Measurements from ENCODE around the gene PPFIA1. TPM values are rescaled to one million over a fixed set of nuclear protein-coding genes. Genes with fewer than 3 reads are reported as not detected.

PPFIA1 gene
- total RNA-seq, 6 donors from 2014 or later: 53.7 to 164 (median 83.3) TPM

- Histone ChIP-seq H3K4me3 (no peak overlapping the region), H3K27ac (no peak overlapping the region), H3K4me1 (no peaks in the 10 kb centered on the region), H3K27me3 (no peaks in the 10 kb centered on the region), H3K9me3 (no peaks in the 10 kb centered on the region), H3K36me3 (peaks cover 15 to 97% (median 78%) of the 10 kb centered on the region in 4 donors)
- 85 to 86% methylated on average over 11 to 15 of the region's 15 CpGs for WGBS, 2 donors
- DNase-seq (no peak), ATAC-seq (ENCODE audit: low FRiP score in 2 of 2) (no peak)
- TF ChIP-seq EP300 (IDR thresholded peaks at IDR 0.05) (no peak), POLR2A (IDR thresholded peaks at IDR 0.05) (no peak), POLR2AphosphoS5 (IDR thresholded peaks at IDR 0.05) (no peak)
- TF ChIP-seq, protein P1, sequence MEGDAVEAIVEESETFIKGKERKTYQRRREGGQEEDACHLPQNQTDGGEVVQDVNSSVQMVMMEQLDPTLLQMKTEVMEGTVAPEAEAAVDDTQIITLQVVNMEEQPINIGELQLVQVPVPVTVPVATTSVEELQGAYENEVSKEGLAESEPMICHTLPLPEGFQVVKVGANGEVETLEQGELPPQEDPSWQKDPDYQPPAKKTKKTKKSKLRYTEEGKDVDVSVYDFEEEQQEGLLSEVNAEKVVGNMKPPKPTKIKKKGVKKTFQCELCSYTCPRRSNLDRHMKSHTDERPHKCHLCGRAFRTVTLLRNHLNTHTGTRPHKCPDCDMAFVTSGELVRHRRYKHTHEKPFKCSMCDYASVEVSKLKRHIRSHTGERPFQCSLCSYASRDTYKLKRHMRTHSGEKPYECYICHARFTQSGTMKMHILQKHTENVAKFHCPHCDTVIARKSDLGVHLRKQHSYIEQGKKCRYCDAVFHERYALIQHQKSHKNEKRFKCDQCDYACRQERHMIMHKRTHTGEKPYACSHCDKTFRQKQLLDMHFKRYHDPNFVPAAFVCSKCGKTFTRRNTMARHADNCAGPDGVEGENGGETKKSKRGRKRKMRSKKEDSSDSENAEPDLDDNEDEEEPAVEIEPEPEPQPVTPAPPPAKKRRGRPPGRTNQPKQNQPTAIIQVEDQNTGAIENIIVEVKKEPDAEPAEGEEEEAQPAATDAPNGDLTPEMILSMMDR (IDR thresholded peaks at IDR 0.05): no peak
These were observed 162.1 kb downstream of the PPFIA1 start for GRCh38 chr11:70432580-70432979.

- DNase-seq: no peak
These were observed 162.5 kb downstream of the PPFIA1 start for GRCh38 chr11:70433038-70433437.

GRCh38 chr11:70433526-70433925 is 163.0 kb downstream of the PPFIA1 start:
- no peaks in the 10 kb centered on the region for H3K27me3 ChIP-seq
- ATAC-seq (ENCODE audit: low FRiP score in 2 of 2): no peak
- WGBS, 2 donors: 92 to 96% methylated on average over 12 to 13 of the region's 13 CpGs
- no peaks in the 10 kb centered on the region for H3K9me3 ChIP-seq
- no peaks in the 10 kb centered on the region for H3K4me1 ChIP-seq
- no peak for DNase-seq
- TF ChIP-seq POLR2AphosphoS5 (IDR thresholded peaks at IDR 0.05): no peak
- TF ChIP-seq, protein P1 (IDR thresholded peaks at IDR 0.05): no peak
- TF ChIP-seq EP300 (IDR thresholded peaks at IDR 0.05): no peak
- no peak for TF ChIP-seq POLR2A (IDR thresholded peaks at IDR 0.05)
- H3K27ac ChIP-seq: no peak overlapping the region
- H3K36me3 ChIP-seq: peaks cover 15 to 98% (median 79%) of the 10 kb centered on the region in 4 donors
- H3K4me3 ChIP-seq: no peak overlapping the region

More at GRCh38 chr11:70433038-70433437, 162.5 kb downstream of the PPFIA1 start:
- Histone ChIP-seq H3K27me3 (no peaks in the 10 kb centered on the region), H3K36me3 (peaks cover 15 to 99% (median 77%) of the 10 kb centered on the region in 4 donors), H3K27ac (no peak overlapping the region), H3K9me3 (no peaks in the 10 kb centered on the region), H3K4me3 (no peak overlapping the region), H3K4me1 (no peaks in the 10 kb centered on the region)
- no peak for ATAC-seq (ENCODE audit: low FRiP score in 2 of 2)
- 92 to 97% methylated on average over 18 to 20 of the region's 20 CpGs for WGBS, 2 donors
- TF ChIP-seq POLR2AphosphoS5 (IDR thresholded peaks at IDR 0.05) (no peak), EP300 (IDR thresholded peaks at IDR 0.05) (no peak), POLR2A (IDR thresholded peaks at IDR 0.05) (no peak)
- TF ChIP-seq, protein P1 (IDR thresholded peaks at IDR 0.05): no peak

Small RNA genes within 50 kb of the gene (small RNA-seq; reads per million reads assigned to genes)
- gene MIR548K: 1.6 to 15.6 (median 5.3) reads per million in 4 donors

Other genes starting within 250 kb of the PPFIA1 start
- gene ANO1, start 192.4 kb upstream of the PPFIA1 start, total RNA-seq: 10 to 100 TPM in 2 of 6 donors, 1 to 10 TPM in 4; 4.8 to 13.2 (median 7.2) TPM
- gene FADD, start 67.4 kb upstream of the PPFIA1 start, total RNA-seq: 10 to 100 TPM; 13.6 to 30.1 (median 23.0) TPM
- gene CTTN, start 127.8 kb downstream of the PPFIA1 start, total RNA-seq: 100 to 1,000 TPM; 175 to 413 (median 218) TPM

Measured in upper lobe of left lung (tissue), 6 donors.